Measurements from ENCODE around the gene AMD1.

The AMD1 gene

GRCh38 chr6:110939429-110940200, 65.0 kb downstream of the AMD1 start:
- no peak for DNase-seq (ENCODE audit: low spot score)

GRCh38 chr6:110944681-110945151, 70.1 kb downstream of the AMD1 start:
- DNase-seq (ENCODE audit: low spot score): peak; percentile 74
